A673 (cell line): Measurements from ENCODE around the gene ACAD11.

Experiments
- EZH2 ChIP-seq: fragments of 200-600 bp; sonication (generic); IDR thresholded peaks from 2 replicates; pipeline ENCODE4 v1.6.1; 2017; ENCODE audit warnings: borderline replicate concordance, low read depth, mild to moderate bottlenecking, mixed read lengths, antibody characterized with exemption, low read length; ENCODE audit not compliant: poor library complexity, severe bottlenecking
- TF ChIP-seq, protein P1 (sequence below): fragments of 300-800, 200-600 bp; sonication (generic); conservative IDR thresholded peaks from 2 replicates; pipeline ENCODE4 v1.5.1; 2017; ENCODE audit warnings: low read depth, mild to moderate bottlenecking, antibody characterized with exemption, low read length, moderate library complexity, mixed read lengths

DNA sequence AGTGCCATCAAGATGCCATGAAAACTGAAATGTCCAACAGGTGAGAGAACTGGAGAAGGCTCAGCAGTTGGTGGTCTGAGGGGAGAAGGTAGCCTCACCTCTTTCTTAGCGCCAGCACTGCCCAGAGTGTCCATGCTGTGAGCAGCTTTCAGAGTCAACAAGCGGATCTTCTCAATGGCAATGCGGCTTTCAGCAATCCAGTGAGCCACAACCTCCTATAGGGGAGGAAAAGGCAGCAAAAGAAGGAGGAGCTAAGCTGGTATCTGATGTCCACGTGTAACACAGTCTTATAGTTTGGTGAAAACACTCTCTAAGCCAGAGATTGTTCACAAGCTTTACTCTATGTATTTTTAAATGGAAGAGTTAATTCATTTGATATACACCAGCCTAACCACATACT, 98.6 kb downstream of the ACAD11 start:
- TF ChIP-seq, protein P1, sequence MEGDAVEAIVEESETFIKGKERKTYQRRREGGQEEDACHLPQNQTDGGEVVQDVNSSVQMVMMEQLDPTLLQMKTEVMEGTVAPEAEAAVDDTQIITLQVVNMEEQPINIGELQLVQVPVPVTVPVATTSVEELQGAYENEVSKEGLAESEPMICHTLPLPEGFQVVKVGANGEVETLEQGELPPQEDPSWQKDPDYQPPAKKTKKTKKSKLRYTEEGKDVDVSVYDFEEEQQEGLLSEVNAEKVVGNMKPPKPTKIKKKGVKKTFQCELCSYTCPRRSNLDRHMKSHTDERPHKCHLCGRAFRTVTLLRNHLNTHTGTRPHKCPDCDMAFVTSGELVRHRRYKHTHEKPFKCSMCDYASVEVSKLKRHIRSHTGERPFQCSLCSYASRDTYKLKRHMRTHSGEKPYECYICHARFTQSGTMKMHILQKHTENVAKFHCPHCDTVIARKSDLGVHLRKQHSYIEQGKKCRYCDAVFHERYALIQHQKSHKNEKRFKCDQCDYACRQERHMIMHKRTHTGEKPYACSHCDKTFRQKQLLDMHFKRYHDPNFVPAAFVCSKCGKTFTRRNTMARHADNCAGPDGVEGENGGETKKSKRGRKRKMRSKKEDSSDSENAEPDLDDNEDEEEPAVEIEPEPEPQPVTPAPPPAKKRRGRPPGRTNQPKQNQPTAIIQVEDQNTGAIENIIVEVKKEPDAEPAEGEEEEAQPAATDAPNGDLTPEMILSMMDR = no peak
- TF ChIP-seq EZH2 = no peak
